GM23338 (cell line): Measurements from ENCODE around the gene MAP4. TPM values are rescaled to one million over a fixed set of nuclear protein-coding genes. Genes with fewer than 3 reads are reported as not detected.

Experiments used
- ATAC-seq: fragments of 200-7000 bp; cut with Tn5 transposase; 3 replicates; pipeline ENCODE4 v1.9.1; 2020
- DNase-seq: peaks from one replicate; pipeline ENCODE4 v3.0.0-alpha.2; 2015; ENCODE audit warnings: low spot score
- H2AFZ ChIP-seq: fragments of 200-600 bp; sonication (generic); 2 replicates; pipeline ENCODE4 v1.8.0; 2016; ENCODE audit warnings: antibody characterized with exemption, mild to moderate bottlenecking, moderate library complexity
- H3F3A ChIP-seq: fragments of 200-600 bp; sonication (generic); replicated peaks from 2 replicates; pipeline ENCODE4 v1.8.0; 2017; ENCODE audit warnings: antibody characterized with exemption, mixed run types, low read depth
- H3K27ac ChIP-seq: fragments of 200-600 bp; sonication (generic); 2 replicates; pipeline ENCODE4 v1.6.1; 2016; ENCODE audit warnings: low read depth
- H3K27me3 ChIP-seq: fragments of 200-600 bp; sonication (generic); 2 replicates; pipeline ENCODE4 v1.8.0; 2016; ENCODE audit warnings: mild to moderate bottlenecking, mixed run types, moderate library complexity; ENCODE audit not compliant: insufficient read depth
- H3K36me3 ChIP-seq: fragments of 200-600 bp; sonication (generic); 2 replicates; pipeline ENCODE4 v1.8.0; 2016; ENCODE audit warnings: mild to moderate bottlenecking; ENCODE audit not compliant: insufficient read depth
- H3K4me1 ChIP-seq: fragments of 200-600 bp; sonication (generic); 2 replicates; pipeline ENCODE4 v1.8.0; 2016; ENCODE audit warnings: mild to moderate bottlenecking, moderate library complexity; ENCODE audit not compliant: insufficient read depth
- H3K4me2 ChIP-seq: fragments of 200-600 bp; sonication (generic); 2 replicates; pipeline ENCODE4 v1.7.1; 2017; ENCODE audit warnings: mixed run types
- H3K4me3 ChIP-seq: fragments of 200-600 bp; sonication (generic); 2 replicates; pipeline ENCODE4 v1.6.1; 2016; ENCODE audit warnings: mixed run types
- H3K79me2 ChIP-seq: fragments of 200-600 bp; sonication (generic); replicated peaks from 2 replicates; pipeline ENCODE4 v1.8.0; 2017; ENCODE audit warnings: mild to moderate bottlenecking; ENCODE audit not compliant: insufficient read depth
- H3K9me2 ChIP-seq: fragments of 200-600 bp; sonication (generic); 2 replicates; pipeline ENCODE4 v1.8.0; 2017; ENCODE audit not compliant: insufficient read depth
- H4K20me1 ChIP-seq: fragments of 200-600 bp; sonication (generic); replicated peaks from 2 replicates; pipeline ENCODE4 v1.8.0; 2017; ENCODE audit warnings: mild to moderate bottlenecking; ENCODE audit not compliant: insufficient read depth
- H3K27ac Mint-ChIP-seq: 2 replicates; pipeline ENCODE4 v1.8.0; 2020; ENCODE audit warnings: inconsistent platforms, mild to moderate bottlenecking, moderate library complexity, mixed read lengths
- H3K27me3 Mint-ChIP-seq: 3 replicates; pipeline ENCODE4 v1.8.0; 2022; ENCODE audit warnings: low read depth, mild to moderate bottlenecking, moderate library complexity, mixed read lengths, inconsistent platforms; ENCODE audit not compliant: insufficient read depth, poor library complexity
- H3K36me3 Mint-ChIP-seq: 3 replicates; pipeline ENCODE4 v1.8.0; 2021; ENCODE audit warnings: low read depth, mild to moderate bottlenecking, inconsistent platforms, moderate library complexity, mixed read lengths
- H3K4me1 Mint-ChIP-seq: 3 replicates; pipeline ENCODE4 v1.8.0; 2020; ENCODE audit warnings: mild to moderate bottlenecking, inconsistent platforms, mixed read lengths
- H3K4me3 Mint-ChIP-seq: 3 replicates; pipeline ENCODE4 v1.8.0; 2021; ENCODE audit warnings: moderate library complexity, mild to moderate bottlenecking, inconsistent platforms, mixed read lengths
- H3K9me3 Mint-ChIP-seq: 3 replicates; pipeline ENCODE4 v1.8.0; 2020; ENCODE audit warnings: moderate library complexity, mild to moderate bottlenecking, inconsistent platforms, mixed read lengths
- CREB1 ChIP-seq: fragments of 250-450 bp; sonication (Bioruptor Pico); IDR thresholded peaks from 2 replicates; pipeline ENCODE4 v1.5.0; 2020; ENCODE audit warnings: low read depth, mild to moderate bottlenecking, moderate library complexity
- CTCF ChIP-seq, 2 experiments: fragments of 200-600 bp in 1 of 2; sonication (generic) in 1 of 2; conservative IDR thresholded peaks; 2 replicates each; pipeline versions ENCODE4 v1.5.1 to v1.6.1; 2016 to 2017; ENCODE audit warnings: antibody characterized with exemption in 2 of 2, low read depth in 2 of 2, mild to moderate bottlenecking in 2 of 2, moderate library complexity in 1 of 2
- ETS1 ChIP-seq: IDR thresholded peaks from 2 replicates; pipeline ENCODE4 v1.6.1; 2016; ENCODE audit warnings: antibody characterized with exemption
- EZH2 ChIP-seq: fragments of 200-600 bp; sonication (generic); IDR thresholded peaks from one replicate; pipeline ENCODE4 v1.8.0; 2017; ENCODE audit warnings: antibody characterized with exemption, mild to moderate bottlenecking, low read depth; ENCODE audit not compliant: unreplicated experiment
- EZH2phosphoT487 ChIP-seq: fragments of 200-600 bp; sonication (generic); IDR thresholded peaks from one replicate; pipeline ENCODE4 v1.8.1; 2018; ENCODE audit warnings: antibody characterized with exemption; ENCODE audit not compliant: unreplicated experiment
- NANOG ChIP-seq: IDR thresholded peaks from 2 replicates; pipeline ENCODE4 v1.6.1; 2016; ENCODE audit warnings: antibody characterized with exemption, borderline replicate concordance
- POLR2AphosphoS5 ChIP-seq: IDR thresholded peaks from 2 replicates; pipeline ENCODE4 v1.6.1; 2016; ENCODE audit warnings: antibody characterized with exemption, low read depth
- REST ChIP-seq: IDR thresholded peaks from one replicate; pipeline ENCODE4 v1.6.1; 2018; ENCODE audit warnings: antibody characterized with exemption; ENCODE audit not compliant: unreplicated experiment
- STAT1 ChIP-seq: IDR thresholded peaks from one replicate; pipeline ENCODE4 v1.6.1; 2016; ENCODE audit warnings: antibody characterized with exemption; ENCODE audit not compliant: unreplicated experiment
- ZNF114 ChIP-seq: fragments of 250-450 bp; sonication (Bioruptor Pico); IDR thresholded peaks from 2 replicates; pipeline ENCODE4 v1.5.0; 2020; ENCODE audit warnings: mild to moderate bottlenecking, moderate library complexity
- ZNF331 ChIP-seq: fragments of 250-450 bp; sonication (Bioruptor Pico); IDR thresholded peaks from 2 replicates; pipeline ENCODE4 v1.5.0; 2020; ENCODE audit warnings: low read depth, mild to moderate bottlenecking, moderate library complexity
- polyA plus RNA-seq: library from polyadenylated mRNA; unstranded; fragments of >200 nt; fragmentation: Nextera tagmentation; extraction: Ambion mirVana; gene quantifications from 2 replicates; pipeline ENCODE4 v1.2.1, GENCODE V29; 2016
- total RNA-seq: library from RNA; depleted of rRNA; stranded (reverse); fragments of >200 nt; shearing (Covaris generic); gene quantifications from 2 replicates; pipeline ENCODE4 v1.2.3, GENCODE V29; 2014

The MAP4 gene
- total and polyA plus RNA-seq, 2 experiments from 2014 or later, result 103 to 113 TPM

DNA sequence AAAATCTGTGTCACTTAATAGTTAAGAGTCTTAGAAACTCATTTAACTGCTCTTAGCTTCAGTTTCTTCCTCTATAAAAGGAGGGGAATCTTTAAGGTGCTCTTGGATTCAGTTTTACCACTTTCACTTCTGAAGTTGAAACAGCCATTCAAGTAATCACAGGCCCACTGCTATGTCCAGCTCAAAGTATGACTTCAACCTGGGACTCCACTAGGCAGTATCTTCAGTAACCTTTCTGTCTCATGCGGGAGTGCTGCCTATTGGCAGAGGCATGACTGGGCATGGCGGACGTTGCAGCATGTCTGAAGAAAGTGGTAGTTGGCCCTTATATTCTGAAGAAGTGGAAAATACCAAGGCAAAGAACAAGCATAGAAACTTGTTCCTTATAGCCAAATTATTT is 121.0 kb downstream of the MAP4 start (continued):
- TF ChIP-seq ETS1, result no peak
- no peak for TF ChIP-seq CTCF (conservative IDR thresholded peaks at IDR 0.05; ENCODE audit: low read depth in 2 of 2)
- TF ChIP-seq EZH2, result no peak
- TF ChIP-seq EZH2phosphoT487, result no peak
- TF ChIP-seq REST, result no peak
- no peak for TF ChIP-seq ZNF114
- TF ChIP-seq CREB1 (CRISPR knock-in tag), result no peak
- no peak for TF ChIP-seq NANOG
- no peak for TF ChIP-seq POLR2AphosphoS5
- TF ChIP-seq STAT1, result no peak
- no peak for TF ChIP-seq ZNF331 (CRISPR knock-in tag)

DNA sequence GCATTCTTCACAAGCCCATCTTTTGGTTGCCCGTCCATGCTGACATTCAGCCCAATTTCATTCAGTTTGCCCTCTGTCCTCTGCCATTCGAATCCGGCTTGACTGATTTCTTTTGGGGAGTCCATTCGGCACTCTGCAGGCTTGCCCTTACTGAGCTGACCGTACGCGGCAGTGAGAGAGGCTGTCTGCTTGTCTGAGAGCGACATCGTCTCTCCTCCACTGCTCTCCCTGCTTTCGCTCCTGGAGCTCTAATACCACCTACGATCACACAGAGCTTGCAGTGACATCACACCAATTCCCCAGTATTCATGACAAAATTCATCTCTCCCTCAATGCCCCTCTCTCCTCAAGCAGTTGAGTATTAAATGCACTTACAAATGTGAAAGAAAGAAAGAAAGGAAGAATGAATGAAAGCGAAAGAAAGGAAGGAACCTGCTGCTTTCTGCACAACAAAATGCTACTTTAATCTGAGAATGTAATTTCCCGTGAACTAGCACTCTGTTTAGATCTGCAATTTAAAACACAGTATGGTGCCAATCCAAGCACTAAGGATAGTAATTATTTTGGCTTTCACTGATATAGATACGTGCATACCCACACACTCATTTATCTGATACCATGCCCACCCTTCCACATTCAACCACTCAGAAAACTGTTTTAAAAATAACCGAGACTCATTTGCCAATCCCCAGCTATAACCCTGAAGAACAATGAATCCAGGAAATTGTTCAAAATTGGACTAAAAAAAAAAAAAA is 123.8 kb downstream of the MAP4 start:
- H3K27me3 Mint-ChIP-seq, result peaks cover 6% of the 10 kb centered on the region
- H3K36me3 Mint-ChIP-seq, result peaks cover 23% of the 10 kb centered on the region
- H3K27ac Mint-ChIP-seq, result peak overlapping the region; percentile 75
- H2AFZ ChIP-seq, result no peak overlapping the region
- H3K27ac ChIP-seq, result peak overlapping the region; percentile 17; the same call in 1 of the 2 replicates
- H3K9me2 ChIP-seq, result peaks cover 8% of the 10 kb centered on the region
- H3K4me1 ChIP-seq, result peaks cover 41% of the 10 kb centered on the region
- H3K79me2 ChIP-seq, result peaks cover 9% of the 10 kb centered on the region
- no peaks in the 10 kb centered on the region; the same call in 1 of the 2 replicates for H4K20me1 ChIP-seq
- no peaks in the 10 kb centered on the region for H3K27me3 ChIP-seq
- no peaks in the 10 kb centered on the region for H3K9me3 Mint-ChIP-seq
- peak overlapping the region; percentile 10 for H3K4me3 ChIP-seq
- peak; percentile 57 for ATAC-seq
- TF ChIP-seq EZH2, result no peak
- 0 out of 2 replicates have a peak, but pooled peaks have one; percentile 13 for TF ChIP-seq NANOG
- H3K4me1 Mint-ChIP-seq, result peaks cover 48% of the 10 kb centered on the region
- H3F3A ChIP-seq, result peaks cover 5% of the 10 kb centered on the region; the same call in 1 of the 2 replicates
- DNase-seq, result peak; percentile 36
- H3K36me3 ChIP-seq, result no peaks in the 10 kb centered on the region
- H3K4me3 Mint-ChIP-seq, result no peak overlapping the region
- peak overlapping the region; percentile 69 for H3K4me2 ChIP-seq
